ENCODE measurements around the gene RNF144B.

The RNF144B gene

GRCh38 chr6:18493382-18493891 is 106.3 kb downstream of the RNF144B start:
- H3K4me3 ChIP-seq (ENCODE audit: low read depth, low read length) = no peak overlapping the region
- TF ChIP-seq MAX (IDR thresholded peaks at IDR 0.05; ENCODE audit: low read depth, low read length) = no peak
- TF ChIP-seq POLR2A (IDR thresholded peaks at IDR 0.05; ENCODE audit: extremely low read depth, insufficient read length) = no peak
- DNase-seq (ENCODE audit: low read depth) = no peak

- no peak for DNase-seq (ENCODE audit: low read depth)
- no peak overlapping the region for H3K4me3 ChIP-seq (ENCODE audit: low read depth, low read length)
- TF ChIP-seq CTCF (IDR thresholded peaks at IDR 0.05; ENCODE audit: low read depth, low read length) (no peak), MYC (IDR thresholded peaks at IDR 0.05; ENCODE audit: low read depth, low read length) (no peak), POLR2A (IDR thresholded peaks at IDR 0.05; ENCODE audit: extremely low read depth, insufficient read length) (no peak), MAX (IDR thresholded peaks at IDR 0.05; ENCODE audit: low read depth, low read length) (no peak)
Measured at GRCh38 chr6:18493925-18494324, 106.8 kb downstream of the RNF144B start.

GRCh38 chr6:18495236-18495635 is 108.1 kb downstream of the RNF144B start:
- no peak overlapping the region for H3K4me3 ChIP-seq (ENCODE audit: low read depth, low read length)
- TF ChIP-seq CTCF (IDR thresholded peaks at IDR 0.05; ENCODE audit: low read depth, low read length) (no peak), MAX (IDR thresholded peaks at IDR 0.05; ENCODE audit: low read depth, low read length) (no peak), POLR2A (IDR thresholded peaks at IDR 0.05; ENCODE audit: extremely low read depth, insufficient read length) (no peak), MYC (IDR thresholded peaks at IDR 0.05; ENCODE audit: low read depth, low read length) (no peak)
- no peak for DNase-seq (ENCODE audit: low read depth)

GRCh38 chr6:18496462-18496861 is 109.3 kb downstream of the RNF144B start:
- H3K4me3 ChIP-seq (ENCODE audit: low read depth, low read length) = no peak overlapping the region
- TF ChIP-seq MAX (IDR thresholded peaks at IDR 0.05; ENCODE audit: low read depth, low read length) = no peak
- TF ChIP-seq CTCF (IDR thresholded peaks at IDR 0.05; ENCODE audit: low read depth, low read length) = no peak
- no peak for TF ChIP-seq MYC (IDR thresholded peaks at IDR 0.05; ENCODE audit: low read depth, low read length)
- no peak for TF ChIP-seq POLR2A (IDR thresholded peaks at IDR 0.05; ENCODE audit: extremely low read depth, insufficient read length)
- DNase-seq (ENCODE audit: low read depth) = no peak

- no peak overlapping the region for H3K4me3 ChIP-seq (ENCODE audit: low read depth, low read length)
- no peak for TF ChIP-seq POLR2A (IDR thresholded peaks at IDR 0.05; ENCODE audit: extremely low read depth, insufficient read length)
- TF ChIP-seq CTCF (IDR thresholded peaks at IDR 0.05; ENCODE audit: low read depth, low read length) = no peak
- TF ChIP-seq MYC (IDR thresholded peaks at IDR 0.05; ENCODE audit: low read depth, low read length) = no peak
- no peak for TF ChIP-seq MAX (IDR thresholded peaks at IDR 0.05; ENCODE audit: low read depth, low read length)
- DNase-seq (ENCODE audit: low read depth) = no peak
Measured at GRCh38 chr6:18497006-18497405, 109.9 kb downstream of the RNF144B start.

- no peak for TF ChIP-seq CTCF (IDR thresholded peaks at IDR 0.05; ENCODE audit: low read depth, low read length)
- no peak for TF ChIP-seq MAX (IDR thresholded peaks at IDR 0.05; ENCODE audit: low read depth, low read length)
- no peak for TF ChIP-seq MYC (IDR thresholded peaks at IDR 0.05; ENCODE audit: low read depth, low read length)
- no peak for TF ChIP-seq POLR2A (IDR thresholded peaks at IDR 0.05; ENCODE audit: extremely low read depth, insufficient read length)
- DNase-seq (ENCODE audit: low read depth) = no peak
- H3K4me3 ChIP-seq (ENCODE audit: low read depth, low read length) = no peak overlapping the region
Measured at GRCh38 chr6:18498408-18498807, 111.3 kb downstream of the RNF144B start.

All from NB4 (cell line).